ENCODE data around the gene EWSR1.

The EWSR1 gene

GRCh38 chr22:29301716-29302401 lies 33.8 kb downstream of the EWSR1 start:
- H3K27ac Mint-ChIP-seq: no peak overlapping the region
- H3K4me3 Mint-ChIP-seq: no peak overlapping the region
- H3K4me1 Mint-ChIP-seq (ENCODE audit: low read depth): peaks cover 8% of the 10 kb centered on the region
- no peaks in the 10 kb centered on the region for H3K9me3 Mint-ChIP-seq
- peaks cover 15% of the 10 kb centered on the region for H3K27me3 Mint-ChIP-seq
- H3K36me3 Mint-ChIP-seq (ENCODE audit: low read depth): peaks cover 44% of the 10 kb centered on the region

- Mint-ChIP-seq H3K36me3 (ENCODE audit: low read depth) (peaks cover 39% of the 10 kb centered on the region), H3K27me3 (peaks cover 16% of the 10 kb centered on the region), H3K4me3 (no peak overlapping the region), H3K27ac (no peak overlapping the region), H3K4me1 (ENCODE audit: low read depth) (peaks cover 9% of the 10 kb centered on the region), H3K9me3 (no peaks in the 10 kb centered on the region)
Measured at GRCh38 chr22:29302402-29302680, 34.3 kb downstream of the EWSR1 start.

- Mint-ChIP-seq H3K27ac (no peak overlapping the region), H3K36me3 (ENCODE audit: low read depth) (peaks cover 34% of the 10 kb centered on the region), H3K4me3 (no peak overlapping the region), H3K9me3 (no peaks in the 10 kb centered on the region), H3K27me3 (peaks cover 20% of the 10 kb centered on the region), H3K4me1 (ENCODE audit: low read depth) (peaks cover 11% of the 10 kb centered on the region)
Measured at GRCh38 chr22:29302681-29303465, 34.8 kb downstream of the EWSR1 start.

GRCh38 chr22:29305836-29306174 lies 37.7 kb downstream of the EWSR1 start:
- no peaks in the 10 kb centered on the region for H3K9me3 Mint-ChIP-seq
- H3K36me3 Mint-ChIP-seq (ENCODE audit: low read depth): peaks cover 5% of the 10 kb centered on the region
- H3K27me3 Mint-ChIP-seq: peaks cover 20% of the 10 kb centered on the region
- no peak overlapping the region for H3K27ac Mint-ChIP-seq
- peaks cover 18% of the 10 kb centered on the region for H3K4me1 Mint-ChIP-seq (ENCODE audit: low read depth)
- H3K4me3 Mint-ChIP-seq: peak overlapping the region; percentile 66

- H3K36me3 Mint-ChIP-seq (ENCODE audit: low read depth): no peaks in the 10 kb centered on the region
- no peaks in the 10 kb centered on the region for H3K9me3 Mint-ChIP-seq
- peaks cover 20% of the 10 kb centered on the region for H3K27me3 Mint-ChIP-seq
- peak within 1 kb of the TSS; percentile 76 for H3K4me3 Mint-ChIP-seq
- H3K27ac Mint-ChIP-seq: no peak within 1 kb of the TSS
- H3K4me1 Mint-ChIP-seq (ENCODE audit: low read depth): peaks cover 23% of the 10 kb centered on the region
Measured at GRCh38 chr22:29306175-29306834, 38.2 kb downstream of the EWSR1 start, which contains the start of gene GAS2L1. Gene GAS2L1 (plus strand): TSS chr22:29306650. CDS start chr22:29308106, 1,456 bp downstream.

GRCh38 chr22:29306835-29307595 lies 38.9 kb downstream of the EWSR1 start:
- no peak overlapping the region for H3K27ac Mint-ChIP-seq
- H3K36me3 Mint-ChIP-seq (ENCODE audit: low read depth): no peaks in the 10 kb centered on the region
- no peaks in the 10 kb centered on the region for H3K9me3 Mint-ChIP-seq
- H3K4me3 Mint-ChIP-seq: peak overlapping the region; percentile 76
- H3K27me3 Mint-ChIP-seq: peaks cover 22% of the 10 kb centered on the region
- peaks cover 23% of the 10 kb centered on the region for H3K4me1 Mint-ChIP-seq (ENCODE audit: low read depth)

GRCh38 chr22:29307596-29308147 lies 39.6 kb downstream of the EWSR1 start:
- no peak overlapping the region for H3K27ac Mint-ChIP-seq
- H3K4me1 Mint-ChIP-seq (ENCODE audit: low read depth): peaks cover 25% of the 10 kb centered on the region
- H3K36me3 Mint-ChIP-seq (ENCODE audit: low read depth): no peaks in the 10 kb centered on the region
- H3K27me3 Mint-ChIP-seq: peaks cover 29% of the 10 kb centered on the region
- H3K9me3 Mint-ChIP-seq: no peaks in the 10 kb centered on the region
- H3K4me3 Mint-ChIP-seq: peak overlapping the region; percentile 76

- H3K4me3 Mint-ChIP-seq: no peak overlapping the region
- no peaks in the 10 kb centered on the region for H3K36me3 Mint-ChIP-seq (ENCODE audit: low read depth)
- no peaks in the 10 kb centered on the region for H3K9me3 Mint-ChIP-seq
- H3K4me1 Mint-ChIP-seq (ENCODE audit: low read depth): peaks cover 31% of the 10 kb centered on the region
- H3K27ac Mint-ChIP-seq: no peak overlapping the region
- H3K27me3 Mint-ChIP-seq: peaks cover 35% of the 10 kb centered on the region
Measured at GRCh38 chr22:29308148-29308790, 40.2 kb downstream of the EWSR1 start.

GRCh38 chr22:29308791-29309262 lies 40.8 kb downstream of the EWSR1 start:
- H3K27ac Mint-ChIP-seq: no peak overlapping the region
- H3K36me3 Mint-ChIP-seq (ENCODE audit: low read depth): no peaks in the 10 kb centered on the region
- H3K27me3 Mint-ChIP-seq: peaks cover 40% of the 10 kb centered on the region
- H3K4me3 Mint-ChIP-seq: no peak overlapping the region
- H3K9me3 Mint-ChIP-seq: no peaks in the 10 kb centered on the region
- H3K4me1 Mint-ChIP-seq (ENCODE audit: low read depth): peaks cover 36% of the 10 kb centered on the region

- Mint-ChIP-seq H3K9me3 (no peaks in the 10 kb centered on the region), H3K27me3 (peaks cover 45% of the 10 kb centered on the region), H3K4me3 (no peak overlapping the region), H3K27ac (no peak overlapping the region), H3K4me1 (ENCODE audit: low read depth) (peaks cover 43% of the 10 kb centered on the region), H3K36me3 (ENCODE audit: low read depth) (no peaks in the 10 kb centered on the region)
Measured at GRCh38 chr22:29309332-29310064, 41.4 kb downstream of the EWSR1 start.

GRCh38 chr22:29310065-29310862 lies 42.2 kb downstream of the EWSR1 start:
- Mint-ChIP-seq H3K27me3 (peaks cover 42% of the 10 kb centered on the region), H3K27ac (no peak overlapping the region), H3K36me3 (ENCODE audit: low read depth) (no peaks in the 10 kb centered on the region), H3K9me3 (no peaks in the 10 kb centered on the region), H3K4me3 (no peak overlapping the region), H3K4me1 (ENCODE audit: low read depth) (peaks cover 46% of the 10 kb centered on the region)

- Mint-ChIP-seq H3K27me3 (peaks cover 37% of the 10 kb centered on the region), H3K4me3 (no peak overlapping the region), H3K4me1 (ENCODE audit: low read depth) (peaks cover 44% of the 10 kb centered on the region), H3K36me3 (ENCODE audit: low read depth) (no peaks in the 10 kb centered on the region), H3K27ac (no peak overlapping the region), H3K9me3 (no peaks in the 10 kb centered on the region)
Measured at GRCh38 chr22:29310863-29311339, 42.8 kb downstream of the EWSR1 start.
